GM23248 (cell line): Measurements from ENCODE around the gene EPB41L4B.

Experiments used
- EZH2 ChIP-seq: fragments of 200-600 bp; sonication (generic); IDR thresholded peaks from 2 replicates; pipeline ENCODE4 v1.6.1; 2018; ENCODE audit warnings: antibody characterized with exemption, mild to moderate bottlenecking; ENCODE audit not compliant: insufficient read depth, poor library complexity, severe bottlenecking
- EZH2phosphoT487 ChIP-seq: fragments of 200-600 bp; sonication (generic); IDR thresholded peaks from 2 replicates; pipeline ENCODE4 v1.6.1; 2018; ENCODE audit warnings: antibody characterized with exemption, moderate library complexity, mild to moderate bottlenecking, low read depth; ENCODE audit not compliant: insufficient read depth

GRCh38 chr9:109143881-109144562, 176.8 kb downstream of the EPB41L4B start:
- TF ChIP-seq EZH2 (no peak), EZH2phosphoT487 (no peak)
